NOMO-1 (cell line): ENCODE results near the gene MIGA2.

Experiments used
- DNase-seq, 2 experiments: peaks; one replicate each; lab custom pipeline; 2025; ENCODE audit not compliant: unreplicated experiment in 2 of 2; lab: John Stamatoyannopoulos, UW

MIGA2 gene

GRCh38 chr9:129118799-129119198, 82.4 kb downstream of the MIGA2 start:
- no peak for DNase-seq

- DNase-seq, result no peak
These were observed 85.1 kb downstream of the MIGA2 start for GRCh38 chr9:129121483-129121882.
